ENCODE data around the gene RBM8A. TPM values are rescaled to one million over a fixed set of nuclear protein-coding genes. Genes with fewer than 3 reads are reported as not detected.
A peak's percentile ranks its signal among the peaks of the same experiment; 100 is the strongest.

RBM8A gene
- polyA plus RNA-seq, 2 of the 4 experiments (the other 2 are of a cell fraction): 240 to 281 TPM

GRCh38 chr1:145885738-145886287 lies 41.5 kb downstream of the RBM8A start, which contains the start of gene ANKRD35:
ANKRD35 (minus strand) TSS chr1:145885866; CDS start chr1:145885758, 108 bp downstream.
- H3K4me1 ChIP-seq: peaks cover 22% of the 10 kb centered on the region
- ChIA-PET CTCF (interaction anchor here (0.6 to 8.7 kb wide), 8 partner anchors 10 to 91 kb away, joined by 3 to 53 read pairs (median 4); partner anchors contain the start of genes ITGA10 and NUDT17), POLR2A (interaction anchor here (1.0 to 1.2 kb wide), 2 partner anchors 27 to 40 kb away, joined by 7 to 8 read pairs; partner anchors contain the start of genes NUDT17 and PIAS3)
- ATAC-seq (peak; percentile 98 to 100), DNase-seq (ENCODE audit: low read depth in 1 of 2, low spot score in 1 of 2) (peak; percentile 58 to 98), FAIRE-seq (no peak)
- peak within 1 kb of the TSS; percentile 99 for H3K4me2 ChIP-seq
- TF ChIP-seq HDAC2 (IDR thresholded peaks at IDR 0.05) (no peak), BCL3 (IDR thresholded peaks at IDR 0.05) (no peak), TFCP2L1 (CRISPR knock-in tag; IDR thresholded peaks at IDR 0.05) (no peak), E2F6 (IDR thresholded peaks at IDR 0.05; ENCODE audit: borderline replicate concordance, low read depth) (no peak), EP300 (IDR thresholded peaks at IDR 0.05) (no peak), RFX5 (IDR thresholded peaks at IDR 0.05) (no peak), TP53 (CRISPR knock-in tag; IDR thresholded peaks at IDR 0.05) (no peak), HEYL (CRISPR knock-in tag; IDR thresholded peaks at IDR 0.05) (no peak), RNF2 (IDR thresholded peaks at IDR 0.05; ENCODE audit: borderline replicate concordance, low read depth) (no peak), REST (IDR thresholded peaks at IDR 0.05) (no peak), BHLHE40 (IDR thresholded peaks at IDR 0.05; ENCODE audit: low read depth, low read length) (no peak), EHF (CRISPR knock-in tag; IDR thresholded peaks at IDR 0.05) (no peak), HOXB5 (CRISPR knock-in tag; IDR thresholded peaks at IDR 0.05) (no peak)
- TF ChIP-seq, protein P1, sequence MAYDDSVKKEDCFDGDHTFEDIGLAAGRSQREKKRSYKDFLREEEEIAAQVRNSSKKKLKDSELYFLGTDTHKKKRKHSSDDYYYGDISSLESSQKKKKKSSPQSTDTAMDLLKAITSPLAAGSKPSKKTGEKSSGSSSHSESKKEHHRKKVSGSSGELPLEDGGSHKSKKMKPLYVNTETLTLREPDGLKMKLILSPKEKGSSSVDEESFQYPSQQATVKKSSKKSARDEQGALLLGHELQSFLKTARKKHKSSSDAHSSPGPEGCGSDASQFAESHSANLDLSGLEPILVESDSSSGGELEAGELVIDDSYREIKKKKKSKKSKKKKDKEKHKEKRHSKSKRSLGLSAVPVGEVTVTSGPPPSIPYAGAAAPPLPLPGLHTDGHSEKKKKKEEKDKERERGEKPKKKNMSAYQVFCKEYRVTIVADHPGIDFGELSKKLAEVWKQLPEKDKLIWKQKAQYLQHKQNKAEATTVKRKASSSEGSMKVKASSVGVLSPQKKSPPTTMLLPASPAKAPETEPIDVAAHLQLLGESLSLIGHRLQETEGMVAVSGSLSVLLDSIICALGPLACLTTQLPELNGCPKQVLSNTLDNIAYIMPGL (CRISPR knock-in tag; IDR thresholded peaks at IDR 0.05; ENCODE audit: borderline replicate concordance): no peak
- TF ChIP-seq, protein P2, sequence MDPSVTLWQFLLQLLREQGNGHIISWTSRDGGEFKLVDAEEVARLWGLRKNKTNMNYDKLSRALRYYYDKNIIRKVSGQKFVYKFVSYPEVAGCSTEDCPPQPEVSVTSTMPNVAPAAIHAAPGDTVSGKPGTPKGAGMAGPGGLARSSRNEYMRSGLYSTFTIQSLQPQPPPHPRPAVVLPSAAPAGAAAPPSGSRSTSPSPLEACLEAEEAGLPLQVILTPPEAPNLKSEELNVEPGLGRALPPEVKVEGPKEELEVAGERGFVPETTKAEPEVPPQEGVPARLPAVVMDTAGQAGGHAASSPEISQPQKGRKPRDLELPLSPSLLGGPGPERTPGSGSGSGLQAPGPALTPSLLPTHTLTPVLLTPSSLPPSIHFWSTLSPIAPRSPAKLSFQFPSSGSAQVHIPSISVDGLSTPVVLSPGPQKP (IDR thresholded peaks at IDR 0.05; ENCODE audit: low read depth, low read length): no peak
- no peaks in the 10 kb centered on the region for H3K9me3 ChIP-seq
- H3K27ac ChIP-seq: peak within 1 kb of the TSS in 1 of 2 experiments; percentile 26; a peak in 2 of 6 replicates
- 2% methylated on average over 13 of the region's 36 CpGs for WGBS (ENCODE audit: missing lambda C conversion rate)
- peak within 1 kb of the TSS; percentile 60 for H3K4me3 ChIP-seq

GRCh38 chr1:145884675-145885074 lies 42.6 kb downstream of the RBM8A start:
- peaks cover 20% of the 10 kb centered on the region for H3K4me1 ChIP-seq
- WGBS (ENCODE audit: missing lambda C conversion rate): 0% methylated on average over 1 of the region's 1 CpG
- CTCF ChIA-PET: interaction anchor here (1.0 to 8.7 kb wide), 6 partner anchors 9 to 39 kb away, joined by 3 to 53 read pairs (median 4); partner anchors contain the start of genes ITGA10 and NUDT17
- no peak for ATAC-seq
- DNase-seq (ENCODE audit: low read depth in 1 of 2, low spot score in 1 of 2): no peak
- TF ChIP-seq ZFP36 (IDR thresholded peaks at IDR 0.05; ENCODE audit: borderline replicate concordance, partially characterized antibody) (no peak), E2F6 (IDR thresholded peaks at IDR 0.05; ENCODE audit: borderline replicate concordance, low read depth) (no peak), EHMT2 (IDR thresholded peaks at IDR 0.05; ENCODE audit: low read depth) (no peak), KDM1A (IDR thresholded peaks at IDR 0.05; ENCODE audit: low read depth) (no peak), NR3C1 (IDR thresholded peaks at IDR 0.05) (no peak), HOXB5 (CRISPR knock-in tag; IDR thresholded peaks at IDR 0.05) (no peak), POLR2AphosphoS2 (conservative IDR thresholded peaks at IDR 0.05; ENCODE audit: low read length) (no peak), FOSL2 (IDR thresholded peaks at IDR 0.05) (no peak), FOSL2 (CRISPR knock-in tag; IDR thresholded peaks at IDR 0.05) (no peak), CBX8 (IDR thresholded peaks at IDR 0.05) (no peak)
- TF ChIP-seq, protein P2 (IDR thresholded peaks at IDR 0.05; ENCODE audit: low read depth, low read length): no peak
- H3K27ac ChIP-seq: no peak overlapping the region
- H3K4me2 ChIP-seq: no peak overlapping the region
- no peak for FAIRE-seq
- POLR2A ChIA-PET: interaction anchor here (2.0 kb wide), 1 partner anchor 25 kb away, joined by 5 read pairs; the partner anchor contains the start of gene PIAS3
- H3K4me3 ChIP-seq: no peak overlapping the region
- H3K9me3 ChIP-seq: no peaks in the 10 kb centered on the region

Measured in A549 (cell line).